Stimulated activated CD4-positive, alpha-beta T cell treated with anti-CD3 and anti-CD28 coated beads, Interleukin-15, amount 100 ng/mL, for 1 hour (primary cell): ENCODE data around the gene CHRNE.
"Not testable (repeated sequence)": the region's sequence is repeated elsewhere in the genome, so short reads cannot be mapped to it uniquely, and the experiment has no call there.

Experiments
- DNase-seq, 2 donors: peaks; one replicate each; pipeline ENCODE4 v3.0.0-alpha.2; 2020; ENCODE audit warnings: low read depth in 1 of 2, low spot score in 1 of 2

Gene CHRNE

DNA sequence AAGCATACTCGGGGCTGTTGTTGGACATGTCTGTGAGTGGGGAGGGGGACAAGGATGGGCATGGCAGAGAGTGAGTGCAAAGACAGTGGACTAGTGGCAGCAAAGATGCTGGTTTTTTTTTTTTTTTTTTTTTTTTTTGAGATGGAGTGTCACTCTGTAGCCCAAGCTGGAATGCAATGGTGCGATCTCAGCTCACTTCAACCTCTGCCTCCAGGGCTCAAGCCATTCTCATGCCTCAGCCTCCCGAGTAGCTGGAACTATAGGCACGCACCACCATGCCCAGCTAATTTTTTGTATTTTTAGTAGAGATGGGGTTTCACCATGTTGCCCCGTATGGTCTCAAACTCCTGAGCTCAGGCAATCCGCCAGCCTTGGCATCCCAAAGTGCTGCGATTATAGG, 45.6 kb downstream of the CHRNE start:
- not testable (repeated sequence) for DNase-seq

DNA sequence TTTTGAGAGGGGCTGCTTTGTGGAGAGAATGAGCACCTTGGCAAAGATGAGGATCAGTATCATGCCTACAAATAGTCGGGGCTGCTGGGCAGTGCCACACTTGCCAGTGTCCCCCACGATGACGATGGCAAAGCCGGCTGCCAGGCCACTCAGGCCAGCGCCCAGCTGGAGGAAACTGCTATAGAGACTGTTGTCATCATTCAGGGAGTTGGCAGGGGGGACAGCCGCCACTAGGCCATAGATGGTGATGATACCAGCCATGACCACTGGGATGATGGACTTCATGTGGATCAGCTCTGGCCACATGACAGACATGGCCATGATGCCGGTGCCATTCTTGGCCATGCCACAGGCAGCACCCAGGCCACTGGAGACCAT, 46.0 kb downstream of the CHRNE start:
- no peak for DNase-seq

DNA sequence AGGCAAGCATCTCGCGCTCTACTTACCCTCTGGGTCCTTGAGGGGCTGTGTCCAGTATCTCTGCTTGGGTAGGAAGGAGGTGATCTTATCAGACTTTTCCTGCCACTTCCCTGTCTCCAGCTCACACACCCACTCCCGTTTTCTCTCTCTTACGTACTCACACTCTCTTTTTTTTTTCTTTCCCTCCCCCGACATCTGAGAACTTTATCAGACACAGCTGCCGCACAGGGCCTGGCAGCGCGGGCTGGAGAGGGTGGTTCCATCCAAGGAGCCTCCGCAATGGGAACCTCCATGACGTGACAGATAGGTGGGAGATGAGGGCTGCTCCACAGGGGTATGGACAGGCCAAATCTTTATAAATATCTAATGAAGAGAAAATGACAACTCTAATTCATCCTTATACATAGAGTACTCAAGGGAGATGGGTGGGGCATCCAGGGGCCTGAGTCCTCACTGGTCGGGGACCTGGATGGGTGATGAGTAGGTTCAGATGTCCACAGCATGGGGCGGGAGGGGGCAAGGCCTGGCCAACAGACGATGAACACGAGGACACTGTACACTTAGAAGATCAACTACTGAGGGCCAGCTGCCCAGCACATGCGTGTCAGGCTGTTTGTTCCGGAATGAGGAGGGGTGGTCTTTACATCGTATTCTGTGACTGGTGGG, 46.5 kb downstream of the CHRNE start:
- DNase-seq, result no peak

DNA sequence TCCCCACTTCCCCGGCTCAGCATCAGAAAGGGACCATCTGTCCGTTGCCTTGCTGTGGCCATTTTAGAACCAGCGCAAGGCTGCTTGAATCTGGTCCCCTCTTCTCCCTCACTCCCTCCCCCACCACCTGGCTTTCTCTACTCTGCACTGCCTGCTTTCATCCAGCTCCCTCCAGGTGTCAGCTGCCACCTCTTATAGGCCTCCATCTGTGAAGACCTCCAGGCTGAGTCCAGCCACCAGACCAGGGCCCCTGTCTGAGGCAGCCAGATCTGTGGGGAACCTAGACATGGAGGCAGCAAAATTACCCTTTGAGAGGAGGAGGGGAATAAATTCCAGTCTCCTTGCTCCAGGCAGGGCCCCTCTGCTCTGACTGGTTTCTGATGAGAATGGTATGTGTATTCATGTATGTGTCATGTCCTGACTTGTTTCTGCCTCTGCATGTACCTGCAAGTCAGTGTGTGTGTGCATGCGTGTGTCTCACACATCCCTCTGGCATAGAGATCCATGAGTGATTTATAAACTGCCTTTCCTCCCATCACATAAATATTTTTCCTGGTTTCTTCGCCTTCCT, 48.7 kb downstream of the CHRNE start:
- no peak for DNase-seq

DNA sequence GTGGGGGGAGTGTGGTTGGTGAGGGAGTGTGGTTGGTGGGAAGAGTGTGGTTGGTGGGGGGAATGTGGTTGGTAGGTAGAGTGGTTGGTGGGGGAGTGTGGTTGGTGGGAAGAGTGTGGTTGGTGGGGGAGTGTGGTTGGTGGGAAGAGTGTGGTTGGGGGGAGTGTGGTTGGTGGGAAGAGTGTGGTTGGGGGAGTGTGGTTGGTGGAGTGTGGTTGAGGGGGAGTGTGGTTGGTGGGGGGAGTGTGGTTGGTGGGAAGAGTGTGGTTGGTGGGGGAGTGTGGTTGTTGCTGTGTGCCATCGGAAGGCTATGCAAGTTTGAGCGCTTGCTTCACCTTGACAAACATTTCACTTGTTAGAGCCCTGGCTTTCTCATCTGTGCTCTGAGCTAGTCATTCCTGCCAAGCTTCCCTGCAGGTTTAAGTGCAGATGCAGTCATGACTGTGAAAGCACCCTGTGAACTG, 49.7 kb downstream of the CHRNE start:
- DNase-seq, result no peak

DNA sequence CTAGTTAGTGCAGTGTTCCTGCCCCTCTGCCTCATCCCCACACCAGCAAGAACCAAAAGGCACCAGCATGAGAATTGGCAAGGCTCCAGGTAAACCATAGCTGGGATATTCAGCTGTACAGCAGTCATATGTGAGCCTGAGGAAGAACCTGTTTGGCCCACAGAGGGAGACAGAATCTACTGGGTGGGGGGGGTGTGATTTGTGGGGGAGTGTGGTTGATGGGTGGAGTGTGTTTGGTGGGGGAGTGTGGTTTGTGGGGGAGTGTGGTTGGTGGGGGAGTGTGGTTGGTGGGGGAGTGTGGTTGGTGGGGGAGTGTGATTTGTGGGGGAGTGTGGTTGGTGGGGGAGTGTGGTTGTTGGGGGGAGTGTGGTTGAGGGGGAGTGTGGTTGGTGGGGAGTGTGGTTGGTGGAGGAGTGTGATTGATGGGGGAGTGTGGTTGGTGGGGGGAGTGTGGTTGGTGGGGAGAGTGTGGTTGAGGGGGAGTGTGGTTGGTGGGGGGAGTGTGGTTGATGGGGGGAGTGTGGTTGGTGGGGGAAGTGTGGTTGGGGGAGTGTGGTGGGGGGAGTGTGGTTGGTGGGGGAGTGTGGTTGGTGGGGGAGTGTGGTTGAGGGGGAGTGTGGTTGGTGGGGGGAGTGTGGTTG, 50.2 kb downstream of the CHRNE start:
- no peak for DNase-seq

DNA sequence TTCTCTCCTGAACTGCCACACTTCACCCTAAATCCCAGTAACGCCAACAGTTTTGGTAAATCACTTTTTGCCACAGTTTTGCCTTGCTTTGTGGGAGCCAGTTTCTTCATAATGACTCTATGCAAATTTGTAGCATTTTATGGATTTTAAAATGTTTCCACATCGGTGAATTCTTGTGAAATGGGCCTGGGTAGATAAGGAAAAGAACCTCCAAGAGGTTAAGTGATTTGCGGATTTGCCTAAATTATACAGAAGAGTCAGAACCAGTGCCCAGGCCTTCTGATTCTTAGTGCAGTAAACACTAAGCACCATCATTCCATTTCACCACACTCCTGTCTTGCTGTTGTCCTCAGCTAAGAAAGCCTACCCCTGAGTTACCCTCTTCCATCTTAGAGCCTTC, 51.8 kb downstream of the CHRNE start:
- no peak for DNase-seq

DNA sequence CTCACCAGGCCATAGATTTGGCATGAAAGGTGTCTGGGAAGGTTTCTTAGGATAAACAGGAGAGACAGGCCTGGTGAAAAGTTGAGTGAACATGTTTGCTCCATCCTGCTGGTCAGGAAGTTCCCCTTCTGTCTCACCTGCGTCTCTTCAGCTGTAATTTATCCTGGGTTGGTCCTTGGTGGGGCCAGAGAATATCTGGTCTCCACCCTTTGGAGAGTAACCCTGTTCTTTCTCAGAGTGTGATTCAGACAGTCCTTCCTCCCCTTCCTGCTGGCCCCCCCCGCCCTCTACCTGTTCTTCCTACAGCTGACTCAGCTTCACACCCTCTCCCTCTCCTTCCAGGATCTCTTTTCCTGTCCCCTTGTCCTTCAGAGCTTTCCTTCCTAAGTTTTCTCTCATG, 52.7 kb downstream of the CHRNE start:
- no peak for DNase-seq

DNA sequence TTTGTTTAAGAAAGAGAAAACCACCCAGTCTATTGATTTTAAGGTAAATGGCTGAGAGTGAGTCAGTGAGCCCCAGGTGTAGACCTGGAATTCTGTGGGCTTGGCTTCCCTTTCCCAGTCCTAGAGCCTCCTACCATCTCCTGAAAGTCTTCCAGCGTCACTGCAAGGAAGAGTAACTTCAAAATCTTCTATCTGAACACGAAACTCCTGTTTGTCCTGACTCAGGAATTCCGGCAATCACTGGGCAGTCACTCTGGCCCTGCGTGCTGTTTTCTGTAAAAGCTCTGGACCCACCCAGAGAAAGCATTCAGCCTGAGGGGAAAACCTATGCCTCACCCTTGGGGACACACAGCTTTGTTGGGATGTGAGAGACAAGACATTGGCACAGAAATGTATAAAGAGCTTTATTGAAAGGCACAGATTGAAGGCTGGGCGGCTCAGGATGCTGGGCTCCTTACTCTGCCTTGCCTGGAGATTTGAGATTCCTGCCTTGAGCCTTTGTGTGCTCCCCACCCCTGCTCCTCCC, 53.8 kb downstream of the CHRNE start:
- DNase-seq, result no peak
